T-cell (primary cell): Measurements from ENCODE around the gene PRKN. TPM values are rescaled to one million over a fixed set of nuclear protein-coding genes. Genes with fewer than 3 reads are reported as not detected.
"Not testable (repeated sequence)": the region's sequence is repeated elsewhere in the genome, so short reads cannot be mapped to it uniquely, and the experiment has no call there.

Experiments
- ATAC-seq, 4 experiments: fragments of 200-7000 bp in 3 of 4; fragments of 150-1000 bp in 1 of 4; cut with Tn5 transposase; replicated peaks in 1 of 4; 1 replicate in 3 of 4; 2 replicates in 1 of 4; pipeline ENCODE4 v1.10.0; 2021; ENCODE audit warnings: moderate library complexity in 3 of 4, mild to moderate bottlenecking in 2 of 4, moderate number of reproducible peaks in 1 of 4
- CTCF ChIA-PET, 2 donors: fragments of 300-600 bp; sonication (Branson Sonifier 250); formaldehyde crosslinking; loops; one replicate each; lab custom pipeline; 2022; ENCODE audit warnings: antibody characterized with exemption in 2 of 2; lab: Charles Lee
- POLR2A ChIA-PET, 2 donors: fragments of 300-600 bp; sonication (Branson Sonifier 250); formaldehyde crosslinking; loops; one replicate each; lab custom pipeline; 2022; ENCODE audit warnings: antibody characterized with exemption in 2 of 2; lab: Charles Lee
- DNase-seq, 35 experiments: peaks; one replicate each; pipeline versions ENCODE4 v3.0.0 to v3.0.0-alpha.2; 2013 to 2023
- H3K27ac ChIP-seq: one replicate; pipeline ENCODE4 v1.5.1; 2013; ENCODE audit warnings: low read length
- H3K27me3 ChIP-seq, 2 experiments: replicated peaks in 1 of 2; 1 replicate in 1 of 2; 2 replicates in 1 of 2; pipeline versions ENCODE4 v1.6.1 to v1.7.0; 2013; ENCODE audit warnings: low read length in 1 of 2, mixed read lengths in 1 of 2; ENCODE audit not compliant: control insufficient read depth in 2 of 2, insufficient read depth in 2 of 2; ENCODE audit errors: extremely low read depth in 1 of 2
- H3K36me3 ChIP-seq, 2 donors: 1 replicate in 1 of 2; 2 replicates in 1 of 2; pipeline versions ENCODE4 v1.6.1 to v1.7.0; 2013; ENCODE audit warnings: low read length in 1 of 2; ENCODE audit not compliant: control insufficient read depth in 2 of 2, insufficient read depth in 1 of 2; ENCODE audit errors: extremely low read depth in 1 of 2
- H3K4me1 ChIP-seq, 2 experiments: 1 replicate in 1 of 2; 2 replicates in 1 of 2; pipeline versions ENCODE4 v1.6.1 to v1.7.0; 2013; ENCODE audit warnings: low read length in 2 of 2, mixed read lengths in 1 of 2; ENCODE audit not compliant: insufficient read depth in 2 of 2, control insufficient read depth in 1 of 2; ENCODE audit errors: extremely low read depth in 1 of 2
- H3K4me3 ChIP-seq, 2 donors: 1 replicate in 1 of 2; 2 replicates in 1 of 2; pipeline versions ENCODE4 v1.5.1 to v1.7.0; 2013; ENCODE audit warnings: mild to moderate bottlenecking in 2 of 2, low read length in 1 of 2, moderate library complexity in 1 of 2; ENCODE audit not compliant: control insufficient read depth in 1 of 2; ENCODE audit errors: extremely low read depth in 1 of 2
- H3K9me3 ChIP-seq: 2 replicates; pipeline ENCODE4 v1.7.0; 2013
- H3K27ac Mint-ChIP-seq, 2 donors: one replicate each; pipeline ENCODE4 v1.8.0; 2020 to 2021; ENCODE audit warnings: mild to moderate bottlenecking in 2 of 2, mixed read lengths in 2 of 2
- H3K27me3 Mint-ChIP-seq, 2 donors: one replicate each; pipeline ENCODE4 v1.8.0; 2021 to 2022; ENCODE audit warnings: mixed read lengths in 2 of 2
- H3K36me3 Mint-ChIP-seq: one replicate; pipeline ENCODE4 v1.8.0; 2021; ENCODE audit warnings: mixed read lengths
- H3K4me1 Mint-ChIP-seq, 3 donors: one replicate each; pipeline ENCODE4 v1.8.0; 2020 to 2022; ENCODE audit warnings: mixed read lengths in 3 of 3, mild to moderate bottlenecking in 1 of 3
- H3K4me3 Mint-ChIP-seq, 3 donors: one replicate each; pipeline ENCODE4 v1.8.0; 2020 to 2022; ENCODE audit warnings: mild to moderate bottlenecking in 3 of 3, mixed read lengths in 3 of 3, moderate library complexity in 3 of 3
- H3K9me3 Mint-ChIP-seq, 3 donors: one replicate each; pipeline ENCODE4 v1.8.0; 2020 to 2022; ENCODE audit warnings: mixed read lengths in 3 of 3
- WGBS: methylation state at CpG from one replicate; pipeline ENCODE4 v1.1.5; 2013; ENCODE audit warnings: missing lambda C conversion rate; ENCODE audit not compliant: insufficient coverage; 5-methylcytosine and 5-hydroxymethylcytosine counted together
- total RNA-seq, 35 experiments: library from RNA in 6 of 35; stranded (reverse) in 6 of 35; fragments of 120-200 nt in 1 of 35; gene quantifications; one replicate each; pipeline versions ENCODE4 v1.2.1 to v1.2.4 and lab custom pipeline; 2013 to 2026

PRKN gene
- total RNA-seq, 5 donors from 2014 or later (not counting 1 experiment from before 2014, with no cell fraction given) = 3.4 to 7.7 (median 6.1) TPM

- POLR2A ChIA-PET = no interaction called here
- Histone ChIP-seq H3K27me3 (no peaks in the 10 kb centered on the region), H3K4me3 (no peak overlapping the region), H3K27ac (no peak overlapping the region), H3K9me3 (no peaks in the 10 kb centered on the region), H3K4me1 (no peaks in the 10 kb centered on the region), H3K36me3 (no peaks in the 10 kb centered on the region)
- WGBS = no CpG with 5 or more reads among the region's 2 CpGs
- H3K27me3 Mint-ChIP-seq = no peaks in the 10 kb centered on the region
- ATAC-seq = no peak
- H3K4me3 Mint-ChIP-seq = no peak overlapping the region
- CTCF ChIA-PET = no interaction called here
- peaks cover 3% of the 10 kb centered on the region for H3K36me3 Mint-ChIP-seq
- H3K9me3 Mint-ChIP-seq = no peaks in the 10 kb centered on the region
- H3K27ac Mint-ChIP-seq = no peak overlapping the region
- no peaks in the 10 kb centered on the region for H3K4me1 Mint-ChIP-seq
- DNase-seq = no peak
These were observed 847.5 kb downstream of the PRKN start for GRCh38 chr6:161880056-161880455.

- Histone ChIP-seq H3K36me3 (no peaks in the 10 kb centered on the region), H3K27ac (no peak overlapping the region), H3K27me3 (no peaks in the 10 kb centered on the region), H3K4me1 (no peaks in the 10 kb centered on the region), H3K9me3 (no peaks in the 10 kb centered on the region), H3K4me3 (no peak overlapping the region)
- 100% methylated on average over 3 of the region's 8 CpGs for WGBS
- H3K27me3 Mint-ChIP-seq = no peaks in the 10 kb centered on the region
- no peaks in the 10 kb centered on the region for H3K9me3 Mint-ChIP-seq
- ChIA-PET CTCF (no interaction called here), POLR2A (no interaction called here)
- no peak overlapping the region for H3K27ac Mint-ChIP-seq
- no peak for ATAC-seq
- no peak overlapping the region for H3K4me3 Mint-ChIP-seq
- DNase-seq = no peak
- H3K36me3 Mint-ChIP-seq = peaks cover under 1% of the 10 kb centered on the region
- no peaks in the 10 kb centered on the region for H3K4me1 Mint-ChIP-seq
These were observed 851.3 kb downstream of the PRKN start for GRCh38 chr6:161876231-161876630.

GRCh38 chr6:161870236-161870901 is 857.2 kb downstream of the PRKN start:
- Histone ChIP-seq H3K36me3 (no peaks in the 10 kb centered on the region), H3K9me3 (no peaks in the 10 kb centered on the region), H3K27me3 (no peaks in the 10 kb centered on the region), H3K27ac (no peak overlapping the region), H3K4me3 (no peak overlapping the region), H3K4me1 (no peaks in the 10 kb centered on the region)
- H3K4me3 Mint-ChIP-seq = no peak overlapping the region
- no peaks in the 10 kb centered on the region for H3K27me3 Mint-ChIP-seq
- ChIA-PET CTCF (no interaction called here), POLR2A (no interaction called here)
- no peaks in the 10 kb centered on the region for H3K4me1 Mint-ChIP-seq
- no peak for ATAC-seq
- WGBS = no CpG with 5 or more reads among the region's 4 CpGs
- H3K36me3 Mint-ChIP-seq = no peaks in the 10 kb centered on the region
- no peak for DNase-seq
- H3K9me3 Mint-ChIP-seq = no peaks in the 10 kb centered on the region
- H3K27ac Mint-ChIP-seq = no peak overlapping the region

- Mint-ChIP-seq H3K9me3 (no peaks in the 10 kb centered on the region), H3K4me3 (no peak overlapping the region), H3K36me3 (no peaks in the 10 kb centered on the region), H3K4me1 (no peaks in the 10 kb centered on the region), H3K27ac (no peak overlapping the region), H3K27me3 (no peaks in the 10 kb centered on the region)
- no peak for DNase-seq
- Histone ChIP-seq H3K36me3 (no peaks in the 10 kb centered on the region), H3K4me3 (no peak overlapping the region), H3K27me3 (no peaks in the 10 kb centered on the region), H3K27ac (no peak overlapping the region), H3K9me3 (no peaks in the 10 kb centered on the region), H3K4me1 (no peaks in the 10 kb centered on the region)
- no CpG with 5 or more reads among the region's 4 CpGs for WGBS
- ATAC-seq = no peak
- POLR2A ChIA-PET = no interaction called here
- CTCF ChIA-PET = no interaction called here
These were observed 858.1 kb downstream of the PRKN start for GRCh38 chr6:161869491-161869890.

GRCh38 chr6:161866570-161866969 is 861.0 kb downstream of the PRKN start:
- no peaks in the 10 kb centered on the region for H3K4me1 ChIP-seq
- no peaks in the 10 kb centered on the region for H3K9me3 ChIP-seq
- Mint-ChIP-seq H3K27ac (no peak overlapping the region), H3K36me3 (no peaks in the 10 kb centered on the region), H3K9me3 (peaks cover 0 to 5% (median 4%) of the 10 kb centered on the region in 3 donors), H3K27me3 (no peaks in the 10 kb centered on the region), H3K4me1 (peaks cover 0 to 6% (median 0%) of the 10 kb centered on the region in 3 donors), H3K4me3 (no peak overlapping the region)
- no peak overlapping the region for H3K27ac ChIP-seq
- no peaks in the 10 kb centered on the region for H3K27me3 ChIP-seq
- ATAC-seq (no peak), DNase-seq (no peak)
- POLR2A ChIA-PET = no interaction called here
- no peak overlapping the region for H3K4me3 ChIP-seq
- no CpG with 5 or more reads among the region's 3 CpGs for WGBS
- no peaks in the 10 kb centered on the region for H3K36me3 ChIP-seq
- CTCF ChIA-PET = no interaction called here

- H3K36me3 Mint-ChIP-seq, H3K4me3 ChIP-seq, H3K27me3 Mint-ChIP-seq, ATAC-seq, H3K27ac Mint-ChIP-seq, CTCF ChIA-PET, H3K36me3 ChIP-seq, H3K4me1 ChIP-seq, H3K9me3 ChIP-seq, H3K27me3 ChIP-seq, POLR2A ChIA-PET, H3K27ac ChIP-seq, H3K4me1 Mint-ChIP-seq, DNase-seq, H3K4me3 Mint-ChIP-seq: not testable (repeated sequence)
- no CpG with 5 or more reads among the region's 2 CpGs for WGBS
- H3K9me3 Mint-ChIP-seq = peaks cover 2 to 13% (median 4%) of the 10 kb centered on the region in 3 donors
These were observed 866.5 kb downstream of the PRKN start for GRCh38 chr6:161861061-161861460.
